ENCODE data around the gene ZNF480.
"Not testable (repeated sequence)": the region's sequence is repeated elsewhere in the genome, so short reads cannot be mapped to it uniquely, and the experiment has no call there.

ZNF480 gene

DNA sequence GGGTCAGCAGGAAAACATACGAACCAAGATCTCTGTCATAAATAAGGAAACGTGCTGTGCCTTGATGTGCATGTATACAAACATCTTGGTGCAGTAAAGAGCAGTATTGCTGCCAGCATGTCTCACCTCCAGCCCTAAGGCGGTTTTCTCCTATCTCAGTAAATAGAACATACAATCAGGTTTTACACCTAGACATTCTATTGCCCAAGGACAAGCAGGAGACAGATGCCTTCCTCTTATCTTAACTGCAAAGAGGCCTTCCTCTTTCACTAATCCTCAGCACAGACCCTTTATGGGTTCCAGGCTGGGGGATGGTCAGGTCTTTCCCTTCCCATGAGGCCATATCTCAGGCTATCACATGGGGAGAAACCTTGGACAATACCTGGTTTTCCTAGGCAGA, 42.1 kb downstream of the ZNF480 start:
- not testable (repeated sequence) for DNase-seq

DNA sequence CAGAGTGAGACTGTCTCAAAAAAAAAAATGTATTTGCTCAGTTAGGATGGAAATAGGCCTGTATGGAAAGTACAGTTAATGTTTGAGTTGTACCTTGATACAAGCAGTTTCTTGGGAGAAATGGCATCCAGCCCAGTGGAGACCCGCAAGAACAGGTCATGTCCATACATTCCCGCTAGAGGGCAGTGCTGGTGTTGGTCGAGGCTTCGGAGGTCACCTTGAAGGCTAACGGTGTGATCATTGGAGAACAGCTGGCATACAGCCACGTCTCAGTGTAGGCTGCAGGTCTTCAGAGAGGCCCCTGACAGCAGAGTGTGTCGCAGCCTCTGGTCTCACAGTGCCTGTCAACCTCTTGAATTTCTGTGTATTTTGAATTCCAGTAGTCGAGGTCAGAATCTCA, 46.6 kb downstream of the ZNF480 start:
- no peak for DNase-seq

DNA sequence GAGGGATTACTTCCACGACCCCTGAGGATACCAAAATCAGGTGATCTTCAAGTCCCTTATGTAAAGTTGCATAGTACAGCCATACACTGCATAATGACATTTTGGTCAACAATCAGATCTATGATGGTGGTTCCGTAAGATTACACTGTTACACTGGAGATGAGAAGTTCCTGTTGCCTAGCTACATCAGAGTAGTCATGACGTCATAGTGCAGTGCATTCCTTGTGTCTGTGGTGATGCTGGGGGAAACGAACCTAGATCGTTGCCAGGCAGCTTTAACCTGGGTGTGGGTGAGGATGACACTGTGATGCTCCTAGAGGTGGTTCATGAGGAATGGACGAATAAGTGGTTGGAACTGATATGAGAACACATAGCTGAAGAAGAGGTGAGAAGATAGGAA, 48.2 kb downstream of the ZNF480 start:
- DNase-seq, result no peak

DNA sequence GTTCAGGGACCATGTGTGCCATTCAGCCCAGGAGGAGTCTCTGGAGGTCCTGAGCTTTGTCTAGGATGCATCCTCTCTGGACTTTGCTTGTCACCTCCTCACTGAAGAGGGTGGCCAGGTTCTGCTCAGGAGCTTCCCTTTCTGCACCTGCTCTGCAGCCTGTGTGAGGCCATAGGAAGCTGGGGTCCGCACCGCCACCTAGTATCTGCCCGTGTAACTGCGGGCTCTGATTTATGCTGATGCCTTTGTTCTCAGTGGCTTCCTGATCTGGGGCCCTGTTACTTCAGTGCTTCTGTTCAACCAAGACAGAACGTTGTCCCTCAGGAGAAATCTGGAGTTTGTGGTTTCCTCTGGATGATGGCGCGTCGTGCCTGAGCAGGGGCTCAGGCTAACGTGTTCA, 54.5 kb downstream of the ZNF480 start:
- no peak for DNase-seq

DNA sequence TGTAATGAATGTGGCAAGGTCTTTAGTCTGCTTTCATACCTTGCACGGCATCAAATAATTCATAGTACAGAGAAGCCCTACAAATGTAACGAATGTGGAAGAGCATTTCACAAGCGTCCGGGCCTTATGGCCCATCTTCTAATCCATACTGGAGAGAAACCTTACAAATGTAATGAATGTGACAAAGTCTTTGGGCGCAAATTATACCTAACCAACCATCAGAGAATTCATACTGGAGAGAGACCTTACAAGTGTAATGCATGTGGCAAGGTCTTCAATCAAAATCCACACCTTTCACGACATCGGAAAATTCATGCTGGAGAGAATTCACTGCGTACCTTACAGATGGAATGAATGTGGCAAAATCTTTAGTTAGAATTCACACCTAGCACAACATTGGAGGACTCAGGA, 69.5 kb downstream of the ZNF480 start:
- DNase-seq, result no peak

DNA sequence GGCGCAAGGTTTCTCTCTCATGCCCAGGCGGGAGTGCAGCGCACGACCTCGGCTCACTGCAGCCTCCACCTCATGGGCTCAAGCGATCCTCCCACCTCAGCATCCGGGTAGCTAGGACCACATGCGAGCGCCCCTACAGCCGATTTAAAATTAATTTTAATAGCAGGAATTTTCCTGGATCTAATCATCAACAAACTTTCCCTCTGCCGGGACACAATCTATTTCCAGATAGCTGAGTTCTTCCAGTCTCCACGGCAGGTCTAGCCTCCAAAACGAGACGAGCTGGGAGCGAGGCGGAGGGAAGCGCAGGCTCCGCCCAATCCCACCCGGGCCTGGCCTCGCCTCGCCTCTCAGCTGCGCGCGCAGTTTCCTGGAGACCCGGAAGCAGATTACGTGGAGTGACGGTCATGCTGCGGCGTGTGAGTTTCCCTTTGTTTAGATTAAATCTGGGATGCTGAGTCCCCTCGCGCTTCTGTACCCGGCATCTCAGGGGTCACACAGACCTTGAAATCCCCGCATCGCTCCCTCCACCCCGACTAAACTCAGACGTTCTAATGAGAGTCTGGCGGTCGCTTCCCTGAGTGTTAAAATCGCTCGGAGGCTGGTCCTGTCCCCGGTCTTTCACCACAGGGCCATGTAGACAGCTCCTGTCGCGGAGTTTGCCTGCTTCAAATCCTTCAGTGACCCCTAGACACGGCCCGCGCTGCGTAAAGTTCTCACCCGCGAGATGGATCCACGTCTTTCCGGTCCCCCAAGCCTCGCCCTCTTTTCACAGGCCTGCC, 72.8 kb downstream of the ZNF480 start, which contains the start of gene ZNF880:
Gene ZNF880 (plus strand): TSS at position 365 of the 782 bp plus-strand sequence. CDS start 43 bp downstream, at position 408.
- DNase-seq, result peak; percentile 79

DNA sequence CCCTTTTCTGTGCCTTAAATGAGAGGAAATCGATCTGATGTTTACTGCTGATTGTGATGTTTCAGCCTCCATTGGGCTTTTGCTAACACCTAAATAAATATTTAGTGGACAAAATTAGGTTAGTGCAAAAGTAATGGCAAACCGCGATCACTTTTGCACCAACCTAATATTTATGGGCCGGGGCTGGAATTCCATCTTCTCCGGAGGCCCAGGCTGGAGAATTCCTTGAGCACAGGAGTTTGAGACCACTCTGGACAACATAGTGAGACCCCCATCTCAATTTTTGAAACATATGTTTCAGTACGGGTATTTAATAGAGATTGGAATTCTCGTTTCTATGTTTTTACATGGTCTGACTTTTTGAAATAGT, 73.4 kb downstream of the ZNF480 start:
- no peak for DNase-seq

Measured in NCI-H1436 treated with DMSO at 0.1 percent for 48 hours (cell line).